GM12865 (cell line): ENCODE measurements around the gene RFTN1.

ENCODE experiments used
- DNase-seq: peaks from one replicate; pipeline ENCODE4 v3.0.0; 2010; ENCODE audit warnings: low read depth
- H3K4me3 ChIP-seq: 2 replicates; pipeline ENCODE4 v1.5.1; 2011; ENCODE audit warnings: mild to moderate bottlenecking, low read depth, low read length, control low read depth
- CTCF ChIP-seq: IDR thresholded peaks from 2 replicates; pipeline ENCODE4 v1.5.1; 2011; ENCODE audit warnings: low read length, control low read depth, low read depth, inconsistent platforms; ENCODE audit not compliant: insufficient read depth; ENCODE audit errors: missing control alignments

Gene RFTN1

GRCh38 chr3:16447135-16447534 lies 66.4 kb downstream of the RFTN1 start:
- TF ChIP-seq CTCF: no peak
- no peak overlapping the region for H3K4me3 ChIP-seq
- DNase-seq: no peak

GRCh38 chr3:16444344-16444743 lies 69.2 kb downstream of the RFTN1 start:
- DNase-seq: no peak
- no peak overlapping the region for H3K4me3 ChIP-seq
- no peak for TF ChIP-seq CTCF

- no peak overlapping the region for H3K4me3 ChIP-seq
- TF ChIP-seq CTCF: no peak
Observed at GRCh38 chr3:16442730-16443129, 70.8 kb downstream of the RFTN1 start.

GRCh38 chr3:16441371-16441875 lies 72.1 kb downstream of the RFTN1 start:
- H3K4me3 ChIP-seq: no peak overlapping the region
- no peak for DNase-seq
- TF ChIP-seq CTCF: no peak

More at GRCh38 chr3:16442730-16443129, 70.8 kb downstream of the RFTN1 start:
- DNase-seq: no peak

GRCh38 chr3:16439848-16440708 lies 73.4 kb downstream of the RFTN1 start:
- DNase-seq: no peak
- no peak for TF ChIP-seq CTCF
- no peak overlapping the region for H3K4me3 ChIP-seq

GRCh38 chr3:16439163-16439847 lies 74.2 kb downstream of the RFTN1 start:
- TF ChIP-seq CTCF: no peak
- no peak for DNase-seq
- no peak overlapping the region for H3K4me3 ChIP-seq
